Measurements from ENCODE around the gene ARG2.
"Not testable (repeated sequence)": the region's sequence is repeated elsewhere in the genome, so short reads cannot be mapped to it uniquely, and the experiment has no call there.

ARG2 gene

GRCh38 chr14:67609642-67610310, 9.9 kb upstream of the ARG2 start:
- no peak overlapping the region for H3K4me3 ChIP-seq (ENCODE audit: low read depth, low read length)
- H3K4me1 ChIP-seq, result no peaks in the 10 kb centered on the region
- TF ChIP-seq, protein P1, sequence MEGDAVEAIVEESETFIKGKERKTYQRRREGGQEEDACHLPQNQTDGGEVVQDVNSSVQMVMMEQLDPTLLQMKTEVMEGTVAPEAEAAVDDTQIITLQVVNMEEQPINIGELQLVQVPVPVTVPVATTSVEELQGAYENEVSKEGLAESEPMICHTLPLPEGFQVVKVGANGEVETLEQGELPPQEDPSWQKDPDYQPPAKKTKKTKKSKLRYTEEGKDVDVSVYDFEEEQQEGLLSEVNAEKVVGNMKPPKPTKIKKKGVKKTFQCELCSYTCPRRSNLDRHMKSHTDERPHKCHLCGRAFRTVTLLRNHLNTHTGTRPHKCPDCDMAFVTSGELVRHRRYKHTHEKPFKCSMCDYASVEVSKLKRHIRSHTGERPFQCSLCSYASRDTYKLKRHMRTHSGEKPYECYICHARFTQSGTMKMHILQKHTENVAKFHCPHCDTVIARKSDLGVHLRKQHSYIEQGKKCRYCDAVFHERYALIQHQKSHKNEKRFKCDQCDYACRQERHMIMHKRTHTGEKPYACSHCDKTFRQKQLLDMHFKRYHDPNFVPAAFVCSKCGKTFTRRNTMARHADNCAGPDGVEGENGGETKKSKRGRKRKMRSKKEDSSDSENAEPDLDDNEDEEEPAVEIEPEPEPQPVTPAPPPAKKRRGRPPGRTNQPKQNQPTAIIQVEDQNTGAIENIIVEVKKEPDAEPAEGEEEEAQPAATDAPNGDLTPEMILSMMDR (IDR thresholded peaks at IDR 0.05; ENCODE audit: low read depth, low read length), result no peak
- H3K36me3 ChIP-seq, result no peaks in the 10 kb centered on the region
- H3K27me3 ChIP-seq, result no peaks in the 10 kb centered on the region; the same call in 1 of the 2 replicates
- DNase-seq, result no peak
- H3K9me3 ChIP-seq, result no peaks in the 10 kb centered on the region; the same call in 1 of the 2 replicates

DNA sequence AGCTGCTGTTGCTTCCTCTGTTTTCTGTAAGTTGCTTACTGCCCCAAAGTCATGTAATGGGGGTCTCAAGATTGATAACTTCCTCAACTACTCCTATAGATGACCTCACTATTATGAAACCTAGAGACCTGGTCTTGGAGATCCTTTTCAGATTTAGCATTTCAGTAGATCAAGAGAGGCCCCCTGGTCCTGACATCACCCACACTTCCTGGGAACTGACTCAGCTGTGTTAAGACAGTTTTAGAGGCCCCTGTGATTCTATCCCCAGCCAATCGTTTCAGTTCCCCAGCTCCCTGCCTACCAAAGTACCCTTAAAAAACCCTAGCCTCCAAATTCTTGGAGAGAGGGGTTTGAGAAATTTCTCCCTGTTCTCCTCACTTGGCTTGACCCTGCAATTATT, 9.2 kb upstream of the ARG2 start:
- H3K4me1 ChIP-seq, result no peaks in the 10 kb centered on the region
- TF ChIP-seq, protein P1 (IDR thresholded peaks at IDR 0.05; ENCODE audit: low read depth, low read length), result no peak
- H3K4me3 ChIP-seq (ENCODE audit: low read depth, low read length), result no peak overlapping the region
- no peaks in the 10 kb centered on the region for H3K36me3 ChIP-seq
- no peak for DNase-seq
- H3K9me3 ChIP-seq, result no peaks in the 10 kb centered on the region; the same call in 1 of the 2 replicates
- H3K27me3 ChIP-seq, result no peaks in the 10 kb centered on the region; the same call in 1 of the 2 replicates

- TF ChIP-seq, protein P1 (IDR thresholded peaks at IDR 0.05; ENCODE audit: low read depth, low read length), result peak; percentile 75
- Histone ChIP-seq H3K4me1 (no peaks in the 10 kb centered on the region), H3K36me3 (no peaks in the 10 kb centered on the region), H3K4me3 (ENCODE audit: low read depth, low read length) (no peak overlapping the region), H3K9me3 (no peaks in the 10 kb centered on the region; the same call in 1 of the 2 replicates), H3K27me3 (peaks cover 6% of the 10 kb centered on the region; the same call in 1 of the 2 replicates)
- DNase-seq, result no peak
Observed at GRCh38 chr14:67618617-67619063, 1.1 kb upstream of the ARG2 start.

DNA sequence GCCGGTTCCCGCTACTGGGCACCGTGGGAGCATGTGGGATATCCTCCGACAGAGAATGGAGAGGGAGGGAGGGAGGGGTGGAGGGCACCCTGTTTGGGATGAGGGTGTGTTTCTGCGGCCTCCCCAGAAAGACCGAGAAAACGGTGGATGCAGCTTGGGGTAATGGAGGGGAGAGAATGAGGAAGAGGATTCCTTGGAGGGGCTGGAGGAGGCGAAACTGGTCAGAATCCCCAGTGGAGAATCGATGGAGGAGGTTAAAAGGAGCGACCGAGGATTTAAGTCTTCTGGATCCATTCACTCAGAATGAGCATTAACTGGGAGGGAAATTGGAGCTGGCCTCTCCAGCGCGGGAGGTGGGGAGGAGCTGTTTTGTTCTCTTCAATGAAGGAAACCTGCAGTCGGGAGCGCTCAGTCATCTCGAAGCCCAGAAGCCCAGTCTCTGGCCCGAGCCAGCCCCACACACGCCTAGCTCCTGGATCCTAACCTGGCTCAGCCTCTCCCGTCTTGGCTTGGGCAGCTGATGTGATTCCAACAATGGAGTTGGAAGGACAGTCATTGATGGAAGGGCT, 581 bp downstream of the ARG2 start:
- H3K4me3 ChIP-seq (ENCODE audit: low read depth, low read length), result peak overlapping the region; percentile 70
- TF ChIP-seq, protein P1 (IDR thresholded peaks at IDR 0.05; ENCODE audit: low read depth, low read length), result no peak
- peak; percentile 15 for DNase-seq

DNA sequence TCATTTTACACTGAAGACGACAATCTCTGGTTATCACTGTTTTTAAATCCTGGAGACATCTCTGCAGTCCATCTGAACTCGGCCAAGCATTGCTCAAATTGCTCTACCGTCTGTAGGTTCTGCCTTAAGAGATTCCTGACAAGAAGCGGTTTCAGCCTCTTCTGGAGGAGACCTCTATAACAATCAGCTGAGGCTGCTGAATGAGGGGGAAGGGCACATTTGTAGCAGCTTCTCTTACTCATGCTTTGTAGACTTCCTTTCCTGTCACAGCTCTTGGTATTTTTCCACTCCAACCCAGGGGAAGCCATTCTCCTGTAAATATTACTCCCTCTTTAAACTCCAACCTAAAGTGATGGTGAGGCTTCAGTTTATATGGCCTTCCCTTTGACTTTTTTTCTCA, 3.0 kb downstream of the ARG2 start:
- TF ChIP-seq, protein P1 (IDR thresholded peaks at IDR 0.05; ENCODE audit: low read depth, low read length), result no peak
- H3K36me3 ChIP-seq, result no peaks in the 10 kb centered on the region
- H3K9me3 ChIP-seq, result no peaks in the 10 kb centered on the region
- H3K4me1 ChIP-seq, result no peaks in the 10 kb centered on the region
- H3K4me3 ChIP-seq (ENCODE audit: low read depth, low read length), result no peak overlapping the region
- peaks cover 6% of the 10 kb centered on the region; the same call in 1 of the 2 replicates for H3K27me3 ChIP-seq
- no peak for DNase-seq

More for the DNA sequence above, 581 bp downstream of the ARG2 start:
- H3K27me3 ChIP-seq, result peaks cover 6% of the 10 kb centered on the region; the same call in 1 of the 2 replicates
- H3K36me3 ChIP-seq, result no peaks in the 10 kb centered on the region
- H3K4me1 ChIP-seq, result no peaks in the 10 kb centered on the region
- no peaks in the 10 kb centered on the region for H3K9me3 ChIP-seq

DNA sequence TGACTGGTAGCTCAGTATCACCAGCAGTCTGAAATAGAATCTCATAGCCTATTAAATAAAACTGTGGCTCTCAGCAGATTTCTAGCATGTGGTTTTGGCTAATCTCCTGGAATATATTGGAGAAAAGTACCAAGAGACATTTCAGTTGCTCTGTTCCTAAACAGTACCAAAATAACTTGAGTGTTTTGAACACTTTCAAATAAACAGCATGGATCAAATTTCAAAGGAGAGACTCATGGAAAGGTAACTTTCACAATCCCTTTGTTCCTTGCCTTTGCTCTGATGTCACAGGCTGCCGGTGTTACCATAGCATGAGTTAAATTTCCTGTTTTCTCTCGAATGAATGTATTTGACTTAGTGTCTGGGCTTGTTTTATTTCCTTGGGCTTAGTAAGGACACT, 3.4 kb downstream of the ARG2 start:
- no peaks in the 10 kb centered on the region for H3K36me3 ChIP-seq
- H3K4me1 ChIP-seq, result no peaks in the 10 kb centered on the region
- H3K9me3 ChIP-seq, result no peaks in the 10 kb centered on the region
- no peak overlapping the region for H3K4me3 ChIP-seq (ENCODE audit: low read depth, low read length)
- TF ChIP-seq, protein P1 (IDR thresholded peaks at IDR 0.05; ENCODE audit: low read depth, low read length), result no peak
- DNase-seq, result no peak
- H3K27me3 ChIP-seq, result peaks cover 6% of the 10 kb centered on the region; the same call in 1 of the 2 replicates

DNA sequence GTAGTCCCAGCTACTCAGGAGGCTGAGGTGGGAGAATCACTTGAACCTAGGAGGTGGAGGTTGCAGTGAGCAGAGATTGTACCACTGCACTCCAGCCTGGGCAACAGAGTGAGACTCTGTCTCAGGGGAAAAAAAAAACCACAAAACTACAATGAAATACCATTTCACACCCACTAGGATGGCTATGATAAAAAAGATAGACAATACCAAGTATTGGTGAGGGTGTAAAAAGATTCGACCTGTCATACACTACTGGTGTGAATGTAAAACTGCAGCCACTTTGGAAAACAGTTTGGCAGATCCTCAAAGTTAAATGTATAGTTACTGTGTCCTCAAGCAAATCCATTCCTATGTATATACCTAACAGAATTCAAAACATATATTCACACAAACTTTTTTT, 6.4 kb downstream of the ARG2 start:
- not testable (repeated sequence) for H3K4me3 ChIP-seq (ENCODE audit: low read depth, low read length); H3K9me3 ChIP-seq; H3K36me3 ChIP-seq; H3K27me3 ChIP-seq; DNase-seq; H3K4me1 ChIP-seq
